NCI-H1105 (cell line): ENCODE results near the gene GDI1.

ENCODE experiments used
- DNase-seq: peaks from one replicate; lab custom pipeline; 2025; lab: John Stamatoyannopoulos, UW

GDI1 gene

DNA sequence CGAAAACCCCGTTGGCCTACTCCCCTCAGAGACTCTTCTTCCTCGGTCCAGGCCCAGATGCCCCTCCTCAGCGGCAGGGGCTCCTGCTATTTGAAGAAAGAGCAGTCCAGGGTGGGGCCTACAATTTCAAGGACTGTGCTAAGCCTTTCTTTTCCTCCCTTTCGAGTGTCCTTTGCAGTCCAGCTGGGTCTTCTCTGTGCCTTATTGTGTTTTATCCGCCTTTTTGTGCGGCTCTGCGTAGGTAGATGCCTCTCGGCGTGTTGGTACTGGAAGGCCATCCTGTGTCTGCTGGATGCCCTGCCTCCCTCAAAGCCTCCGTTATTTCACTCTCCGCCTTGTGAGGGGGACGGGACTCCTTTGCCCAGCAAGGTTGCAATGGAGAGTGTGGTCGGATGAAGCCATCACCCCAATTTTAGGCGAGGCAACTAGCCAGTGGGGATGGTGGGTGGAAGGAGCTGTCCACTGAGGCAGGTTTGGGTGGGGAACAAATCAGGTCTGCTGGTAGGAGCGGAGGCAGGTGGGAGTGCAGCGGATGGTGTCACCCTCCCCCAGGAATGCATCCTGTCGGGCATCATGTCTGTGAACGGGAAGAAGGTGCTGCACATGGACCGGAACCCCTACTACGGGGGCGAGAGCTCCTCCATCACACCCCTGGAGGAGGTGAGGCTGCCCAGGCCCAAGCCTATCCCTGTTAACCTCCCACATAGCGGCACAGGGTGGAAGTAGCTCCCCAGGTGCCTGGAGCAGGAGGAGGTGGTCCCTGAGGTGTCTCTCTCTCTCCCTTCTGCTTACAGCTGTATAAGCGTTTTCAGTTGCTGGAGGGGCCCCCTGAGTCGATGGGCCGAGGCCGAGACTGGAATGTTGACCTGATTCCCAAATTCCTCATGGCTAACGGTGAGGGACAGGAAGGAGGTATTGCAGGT, 1.3 kb downstream of the GDI1 start:
- no peak for DNase-seq

GRCh38 chrX:154439841-154440240, 2.9 kb downstream of the GDI1 start:
- DNase-seq, result no peak

DNA sequence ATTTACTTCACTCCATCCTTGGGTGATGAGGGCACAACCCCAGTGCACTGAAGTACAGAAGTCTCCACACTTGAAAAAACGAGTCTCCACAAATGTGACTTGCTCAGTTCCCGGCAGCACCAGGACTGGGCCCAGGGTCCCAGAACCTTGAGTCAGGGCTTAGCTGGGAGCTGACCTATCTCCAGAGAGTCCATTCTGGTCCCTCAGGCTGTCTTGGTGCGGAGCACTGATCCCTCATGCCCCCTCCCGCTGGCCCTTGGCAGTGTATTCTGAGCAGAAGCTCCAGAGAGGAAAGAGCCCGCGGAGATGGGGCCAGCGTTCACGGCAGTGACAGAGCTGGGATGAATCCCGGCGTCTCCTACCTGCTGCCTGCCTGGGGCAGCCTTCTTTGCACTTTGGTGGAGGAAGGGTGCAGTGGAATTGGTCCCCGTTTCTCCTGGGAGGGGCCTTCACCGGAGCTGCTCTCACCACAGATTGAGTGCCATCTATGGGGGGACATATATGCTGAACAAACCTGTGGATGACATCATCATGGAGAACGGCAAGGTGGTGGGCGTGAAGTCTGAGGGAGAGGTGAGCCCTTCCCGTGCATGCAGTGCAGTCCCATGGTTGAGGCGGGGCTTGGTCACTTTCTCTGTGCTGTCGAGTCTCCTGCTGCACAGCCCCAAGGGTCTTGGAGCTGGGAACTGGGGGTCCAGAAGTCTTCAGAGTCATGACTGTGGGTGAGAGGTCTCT, 3.8 kb downstream of the GDI1 start:
- DNase-seq, result no peak

DNA sequence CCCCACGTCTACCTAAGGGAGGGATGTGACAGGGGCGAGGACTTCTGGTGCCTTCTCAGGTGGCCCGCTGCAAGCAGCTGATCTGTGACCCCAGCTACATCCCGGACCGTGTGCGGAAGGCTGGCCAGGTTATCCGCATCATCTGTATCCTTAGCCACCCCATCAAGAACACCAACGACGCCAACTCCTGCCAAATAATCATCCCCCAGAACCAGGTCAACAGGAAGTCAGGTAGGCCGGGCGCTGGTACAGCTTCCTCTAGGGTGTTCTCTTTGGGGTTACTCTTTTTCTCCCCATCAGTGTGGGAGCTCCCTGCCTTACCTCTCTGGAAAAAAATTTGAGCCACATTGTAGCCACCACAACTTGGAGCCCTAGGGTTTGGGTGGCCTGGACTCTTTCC, 4.6 kb downstream of the GDI1 start:
- no peak for DNase-seq

DNA sequence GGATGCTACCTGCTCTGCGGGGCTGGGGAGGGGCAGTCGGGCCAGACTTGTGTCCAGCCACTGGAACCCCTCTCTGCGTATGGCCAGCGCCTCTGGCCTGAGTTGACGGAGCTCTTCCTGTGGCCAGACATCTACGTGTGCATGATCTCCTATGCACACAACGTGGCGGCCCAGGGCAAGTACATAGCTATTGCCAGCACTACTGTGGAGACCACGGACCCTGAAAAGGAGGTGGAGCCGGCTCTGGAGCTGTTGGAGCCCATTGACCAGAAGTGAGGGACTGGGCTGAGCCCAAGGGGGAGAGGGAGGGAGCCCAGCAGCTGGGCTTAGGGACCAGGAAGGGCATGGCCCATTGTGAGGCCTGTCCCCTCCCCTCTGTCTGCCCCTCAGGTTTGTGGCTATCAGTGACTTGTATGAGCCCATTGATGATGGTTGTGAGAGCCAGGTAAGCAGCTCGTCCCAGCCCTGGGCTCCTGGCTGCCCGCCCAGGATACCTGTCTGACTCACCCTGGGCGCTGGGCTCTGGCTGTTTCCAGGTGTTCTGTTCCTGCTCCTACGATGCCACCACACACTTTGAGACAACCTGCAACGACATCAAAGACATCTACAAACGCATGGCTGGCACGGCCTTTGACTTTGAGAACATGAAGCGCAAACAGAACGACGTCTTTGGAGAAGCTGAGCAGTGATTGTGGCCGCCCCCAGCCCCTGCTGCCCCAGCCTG, 5.2 kb downstream of the GDI1 start:
- DNase-seq, result no peak

- peak; percentile 11 for DNase-seq
Observed at GRCh38 chrX:154443479-154443910, 6.5 kb downstream of the GDI1 start.

DNA sequence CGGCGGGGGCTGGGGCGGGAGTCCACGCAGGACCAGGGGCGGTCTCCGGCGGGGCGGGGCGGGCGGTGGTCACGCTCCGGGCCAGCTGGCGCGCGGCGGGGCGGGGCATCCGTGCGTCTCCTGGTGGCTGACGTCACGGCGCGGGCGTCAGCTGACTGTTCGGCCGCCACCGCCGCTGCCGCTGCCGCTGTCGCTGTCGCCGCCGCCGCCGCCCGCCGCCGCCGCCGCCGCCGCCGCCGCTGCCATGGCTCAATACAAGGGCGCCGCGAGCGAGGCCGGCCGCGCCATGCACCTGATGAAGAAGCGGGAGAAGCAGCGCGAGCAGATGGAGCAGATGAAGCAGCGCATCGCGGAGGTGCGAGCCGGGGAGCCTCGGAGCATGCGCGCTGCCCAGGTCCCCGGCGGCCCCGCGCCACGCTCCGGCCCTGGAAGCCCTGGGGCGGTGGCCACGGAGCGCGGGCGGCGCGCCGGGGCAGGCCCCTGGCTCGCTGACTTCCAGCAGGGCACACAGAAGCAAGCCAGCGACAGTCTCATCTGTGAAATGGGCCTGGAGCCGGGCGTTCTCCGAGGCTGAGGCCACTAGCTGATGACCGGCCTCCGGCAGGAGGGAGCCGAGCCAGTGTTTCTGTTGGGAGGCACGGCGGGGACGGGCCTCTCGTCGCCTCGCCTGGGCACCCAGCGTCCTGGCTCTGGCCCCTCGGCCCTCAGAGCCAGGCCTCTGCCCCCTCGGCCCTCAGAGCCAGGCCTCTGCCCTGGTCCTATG, 7.2 kb downstream of the GDI1 start, which contains the start of gene FAM50A:
FAM50A (plus strand) TSS at position 150 of the 763 bp plus-strand sequence; CDS start at position 245, 95 bp downstream.
- peak; percentile 81 for DNase-seq

- DNase-seq, result no peak
Observed at GRCh38 chrX:154444755-154445246, 7.8 kb downstream of the GDI1 start.

DNA sequence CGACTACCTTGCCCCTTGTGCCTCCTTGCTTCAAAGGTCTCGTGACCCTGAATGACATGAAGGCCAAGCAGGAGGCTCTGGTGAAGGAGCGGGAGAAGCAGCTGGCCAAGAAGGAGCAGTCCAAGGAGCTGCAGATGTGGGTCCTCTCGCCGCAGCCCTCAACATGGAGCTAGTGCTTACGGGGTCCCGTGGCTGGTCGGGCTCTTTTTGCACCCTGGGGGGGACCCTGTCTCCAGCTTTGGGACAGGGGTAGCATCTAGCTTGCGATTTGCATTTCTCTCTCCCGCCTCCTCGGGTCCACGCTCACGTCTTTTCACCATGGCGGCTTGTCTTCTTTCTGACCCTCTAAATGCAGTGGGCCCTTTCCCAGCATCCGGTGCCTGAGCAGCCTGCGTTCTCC, 8.8 kb downstream of the GDI1 start:
- no peak for DNase-seq

DNA sequence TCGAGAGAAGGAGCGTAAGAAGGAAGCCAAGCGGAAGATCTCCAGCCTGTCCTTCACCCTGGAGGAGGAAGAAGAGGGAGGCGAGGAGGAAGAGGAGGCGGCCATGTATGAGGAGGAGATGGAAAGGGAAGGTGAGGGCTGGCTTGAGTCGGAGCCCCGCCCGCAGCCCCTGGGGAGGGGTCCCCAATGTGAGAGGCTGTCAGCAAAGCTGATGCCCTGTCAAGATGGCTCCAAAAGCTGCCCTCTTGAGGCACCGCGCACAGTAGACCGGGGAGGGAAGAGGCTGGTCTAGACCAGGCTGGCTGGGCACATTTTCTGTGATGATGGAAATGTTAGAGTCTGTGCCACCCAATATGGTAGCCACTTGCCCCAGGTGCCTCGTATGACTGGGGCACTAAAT, 9.5 kb downstream of the GDI1 start:
- DNase-seq, result no peak

DNA sequence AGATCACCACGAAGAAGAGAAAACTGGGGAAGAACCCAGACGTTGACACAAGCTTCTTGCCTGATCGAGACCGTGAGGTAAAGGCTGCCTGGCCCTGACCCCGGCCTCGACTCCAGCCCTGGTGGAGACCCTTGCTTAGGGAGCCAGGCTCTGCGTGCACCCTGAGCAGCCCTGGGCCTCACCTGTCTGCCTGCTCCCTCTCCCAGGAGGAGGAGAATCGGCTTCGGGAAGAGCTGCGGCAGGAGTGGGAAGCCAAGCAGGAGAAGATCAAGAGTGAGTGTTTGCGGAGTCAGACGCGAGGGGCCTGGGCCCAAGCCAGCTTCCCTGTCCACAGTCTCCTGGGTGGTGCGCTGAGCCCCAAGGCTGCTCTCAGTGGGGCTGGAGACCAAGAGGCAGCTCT, 11.5 kb downstream of the GDI1 start:
- no peak for DNase-seq

- DNase-seq, result no peak
Observed at GRCh38 chrX:154449618-154450017, 12.7 kb downstream of the GDI1 start.

DNA sequence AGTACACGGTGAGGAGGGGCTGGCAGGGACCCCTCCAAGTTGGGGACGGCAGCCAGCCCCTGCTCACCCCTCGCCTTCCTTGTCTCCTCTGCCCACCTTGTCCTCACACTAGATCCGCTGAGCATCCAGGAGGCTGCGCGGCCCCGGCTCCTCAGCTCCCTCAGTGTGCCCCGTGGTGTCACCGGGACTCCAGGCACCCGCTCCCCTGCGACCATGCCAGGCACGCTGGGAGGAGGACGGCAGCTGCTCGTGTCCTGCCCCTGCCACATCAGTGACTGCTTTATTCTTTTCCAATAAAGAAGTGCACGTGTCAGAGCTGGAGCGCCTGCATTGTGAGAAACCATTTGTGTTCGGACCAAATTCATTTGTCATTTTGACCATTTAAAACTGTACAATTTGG, 13.4 kb downstream of the GDI1 start:
- no peak for DNase-seq

DNA sequence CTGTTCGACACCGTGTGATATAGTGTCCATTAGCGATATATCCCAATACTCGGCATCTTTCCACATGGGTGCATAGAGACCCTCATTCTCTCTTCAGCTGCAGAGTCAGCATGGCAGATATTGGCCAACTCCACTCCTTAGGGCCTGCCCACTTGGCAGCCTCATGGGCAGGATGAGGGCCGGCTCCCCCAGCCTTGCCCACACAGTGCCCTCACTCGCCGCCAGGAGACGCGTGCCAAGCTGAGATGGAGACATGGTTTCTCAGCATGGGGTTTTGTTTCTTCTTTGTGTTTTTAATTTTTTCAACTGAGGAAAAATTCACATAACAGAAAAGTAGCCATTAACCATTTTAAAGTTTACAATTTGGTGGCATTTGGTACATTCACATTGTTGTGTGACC, 15.9 kb downstream of the GDI1 start:
- no peak for DNase-seq

DNA sequence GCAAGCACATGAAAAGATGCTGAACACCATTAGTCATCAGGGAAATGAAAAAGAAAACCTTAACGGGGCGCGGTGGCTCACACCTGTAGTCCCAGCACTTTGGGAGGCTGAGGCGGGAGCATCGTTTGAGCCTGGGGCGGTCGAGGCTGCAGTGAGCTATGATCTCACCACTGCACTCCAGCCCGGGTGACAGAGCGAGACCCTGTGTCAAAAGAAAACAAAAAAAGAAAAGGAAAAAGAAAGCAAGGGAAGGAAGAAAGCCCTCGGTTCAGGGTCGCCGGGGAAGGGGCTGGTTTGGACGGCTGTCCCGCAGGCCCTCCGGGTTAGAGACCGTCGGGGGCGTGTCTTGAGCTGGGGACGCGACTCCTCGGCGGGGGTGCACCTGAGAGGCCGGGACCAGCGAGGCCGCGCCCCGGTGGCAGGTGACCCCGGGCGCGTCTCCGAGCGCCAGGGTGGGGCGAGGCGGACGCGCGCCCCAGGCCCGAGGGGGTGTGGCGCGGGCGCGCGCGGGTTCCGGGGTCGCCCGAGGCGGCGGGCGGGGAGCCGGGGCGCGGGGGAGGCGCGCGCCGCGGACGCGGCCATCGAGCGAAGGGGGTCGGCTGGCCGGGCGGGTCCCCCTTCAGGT, 20.6 kb downstream of the GDI1 start:
- DNase-seq, result peak; percentile 83

GRCh38 chrX:154458116-154458953, 21.4 kb downstream of the GDI1 start, which contains the start of gene PLXNA3:
TSS of gene PLXNA3 (plus strand) at chrX:154458281. CDS start at chrX:154460184, 1,903 bp downstream.
- DNase-seq, result peak; percentile 64

GRCh38 chrX:154458954-154459778, 22.2 kb downstream of the GDI1 start:
- DNase-seq, result peak; percentile 63

DNA sequence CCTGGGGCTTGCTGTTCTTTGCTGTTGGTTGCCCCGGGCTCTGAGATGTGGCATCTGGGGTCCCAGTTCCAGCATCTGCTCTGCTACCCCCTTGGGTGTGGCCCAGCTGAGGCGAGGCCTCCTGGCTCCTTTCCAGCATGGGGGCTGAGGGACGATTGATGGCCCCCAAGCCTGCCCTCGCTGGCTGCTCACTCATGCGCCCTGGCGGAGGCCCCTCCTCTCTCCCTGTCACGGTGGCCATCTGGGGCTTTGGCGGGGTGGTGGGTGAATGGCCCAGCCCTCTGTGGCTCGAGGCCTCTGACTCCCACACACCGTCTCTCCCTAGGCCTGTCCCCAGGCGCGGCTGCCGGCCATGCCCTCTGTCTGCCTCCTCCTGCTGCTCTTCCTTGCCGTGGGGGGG, 22.9 kb downstream of the GDI1 start:
- DNase-seq, result no peak

DNA sequence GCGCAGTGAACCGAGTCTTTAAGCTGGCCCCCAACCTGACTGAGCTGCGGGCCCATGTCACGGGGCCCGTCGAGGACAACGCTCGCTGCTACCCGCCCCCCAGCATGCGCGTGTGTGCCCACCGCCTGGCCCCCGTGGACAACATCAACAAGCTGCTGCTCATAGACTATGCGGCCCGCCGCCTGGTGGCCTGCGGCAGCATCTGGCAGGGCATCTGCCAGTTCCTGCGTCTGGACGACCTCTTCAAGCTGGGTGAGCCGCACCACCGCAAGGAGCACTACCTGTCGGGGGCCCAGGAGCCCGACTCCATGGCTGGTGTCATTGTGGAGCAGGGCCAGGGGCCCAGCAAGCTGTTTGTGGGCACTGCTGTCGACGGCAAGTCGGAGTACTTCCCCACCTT, 23.4 kb downstream of the GDI1 start:
- no peak for DNase-seq
